ENCODE results near the gene ARHGEF16. TPM values are rescaled to one million over a fixed set of nuclear protein-coding genes. Genes with fewer than 3 reads are reported as not detected.

Gene ARHGEF16
- total RNA-seq, 2 donors from 2014 or later: 47.7 to 64.7 TPM

GRCh38 chr1:3419415-3420204 lies 34.9 kb upstream of the ARHGEF16 start:
- H3K4me1 ChIP-seq (ENCODE audit: control insufficient read depth, insufficient read depth, low read length): no peaks in the 10 kb centered on the region
- no peaks in the 10 kb centered on the region for H3K36me3 ChIP-seq (ENCODE audit: control insufficient read depth, insufficient read depth, low read length)
- Mint-ChIP-seq H3K9me3 (peaks cover 12% of the 10 kb centered on the region), H3K27me3 (ENCODE audit: insufficient read depth) (peaks cover 2% of the 10 kb centered on the region), H3K4me1 (peaks cover 2% of the 10 kb centered on the region), H3K4me3 (no peak overlapping the region), H3K27ac (no peak overlapping the region), H3K36me3 (ENCODE audit: low read depth) (no peaks in the 10 kb centered on the region)
- no peaks in the 10 kb centered on the region for H3K27me3 ChIP-seq (ENCODE audit: control insufficient read depth, insufficient read depth, low read length, poor library complexity, severe bottlenecking)
- no peak overlapping the region for H3K9ac ChIP-seq (ENCODE audit: extremely low read depth, low read length, poor library complexity, severe bottlenecking)
- no peak for DNase-seq
- H3K4me3 ChIP-seq (ENCODE audit: low read length): no peak overlapping the region
- no peak for TF ChIP-seq CTCF (conservative IDR thresholded peaks at IDR 0.05)
- H3K9me3 ChIP-seq (ENCODE audit: control insufficient read depth, low read length): peaks cover 13% of the 10 kb centered on the region
- WGBS, 2 experiments (ENCODE audit: insufficient coverage in 1 of 2, insufficient read length in 1 of 2): 91 to 97% methylated on average over 12 to 15 of the region's 15 CpGs
- no peak overlapping the region for H3K27ac ChIP-seq (ENCODE audit: low read depth, low read length)

GRCh38 chr1:3420218-3420951 lies 34.1 kb upstream of the ARHGEF16 start:
- Histone ChIP-seq H3K4me3 (ENCODE audit: low read length) (no peak overlapping the region), H3K9ac (ENCODE audit: extremely low read depth, low read length, poor library complexity, severe bottlenecking) (no peak overlapping the region), H3K36me3 (ENCODE audit: control insufficient read depth, insufficient read depth, low read length) (no peaks in the 10 kb centered on the region), H3K27me3 (ENCODE audit: control insufficient read depth, insufficient read depth, low read length, poor library complexity, severe bottlenecking) (no peaks in the 10 kb centered on the region), H3K9me3 (ENCODE audit: control insufficient read depth, low read length) (peaks cover 13% of the 10 kb centered on the region), H3K4me1 (ENCODE audit: control insufficient read depth, insufficient read depth, low read length) (no peaks in the 10 kb centered on the region), H3K27ac (ENCODE audit: low read depth, low read length) (no peak overlapping the region)
- no peak for TF ChIP-seq CTCF (conservative IDR thresholded peaks at IDR 0.05)
- Mint-ChIP-seq H3K36me3 (ENCODE audit: low read depth) (no peaks in the 10 kb centered on the region), H3K27ac (no peak overlapping the region), H3K9me3 (peaks cover 12% of the 10 kb centered on the region), H3K27me3 (ENCODE audit: insufficient read depth) (peaks cover 2% of the 10 kb centered on the region), H3K4me3 (no peak overlapping the region), H3K4me1 (no peaks in the 10 kb centered on the region)
- DNase-seq: no peak
- 92 to 96% methylated on average over 21 to 23 of the region's 23 CpGs for WGBS, 2 experiments (ENCODE audit: insufficient coverage in 1 of 2, insufficient read length in 1 of 2)

GRCh38 chr1:3422638-3423037 lies 31.8 kb upstream of the ARHGEF16 start:
- Histone ChIP-seq H3K36me3 (ENCODE audit: control insufficient read depth, insufficient read depth, low read length) (no peaks in the 10 kb centered on the region), H3K4me1 (ENCODE audit: control insufficient read depth, insufficient read depth, low read length) (no peaks in the 10 kb centered on the region), H3K27ac (ENCODE audit: low read depth, low read length) (no peak overlapping the region), H3K9ac (ENCODE audit: extremely low read depth, low read length, poor library complexity, severe bottlenecking) (no peak overlapping the region), H3K9me3 (ENCODE audit: control insufficient read depth, low read length) (no peaks in the 10 kb centered on the region), H3K4me3 (ENCODE audit: low read length) (no peak overlapping the region), H3K27me3 (ENCODE audit: control insufficient read depth, insufficient read depth, low read length, poor library complexity, severe bottlenecking) (no peaks in the 10 kb centered on the region)
- no peak overlapping the region for H3K27ac Mint-ChIP-seq
- DNase-seq: no peak
- peaks cover 2% of the 10 kb centered on the region for H3K27me3 Mint-ChIP-seq (ENCODE audit: insufficient read depth)
- no peak overlapping the region for H3K4me3 Mint-ChIP-seq
- 93% methylated on average over 10 to 14 of the region's 14 CpGs for WGBS, 2 experiments (ENCODE audit: insufficient coverage in 1 of 2, insufficient read length in 1 of 2)
- TF ChIP-seq CTCF (conservative IDR thresholded peaks at IDR 0.05): no peak
- H3K36me3 Mint-ChIP-seq (ENCODE audit: low read depth): no peaks in the 10 kb centered on the region
- no peaks in the 10 kb centered on the region for H3K4me1 Mint-ChIP-seq
- no peaks in the 10 kb centered on the region for H3K9me3 Mint-ChIP-seq

Measured in endodermal cell (in vitro differentiated cells).